DND-41 (cell line): Measurements from ENCODE around the gene SHBG.

Experiments
- CTCF ChIP-seq: IDR thresholded peaks from 2 replicates; pipeline ENCODE4 v1.5.1; 2012; ENCODE audit warnings: borderline replicate concordance, low read length, moderate library complexity, mild to moderate bottlenecking; ENCODE audit not compliant: poor library complexity, severe bottlenecking; ENCODE audit errors: extremely low read depth
- EZH2 ChIP-seq: IDR thresholded peaks from 3 replicates; pipeline ENCODE4 v1.6.1; 2012; ENCODE audit warnings: borderline replicate concordance, low read depth, mild to moderate bottlenecking, moderate library complexity, low read length, inconsistent platforms; ENCODE audit not compliant: severe bottlenecking

GRCh38 chr17:7626307-7626706 lies 3.6 kb upstream of the SHBG start:
- TF ChIP-seq CTCF (no peak), EZH2 (no peak)
